GM19023 (cell line): ENCODE measurements around the gene USP36.
"Not testable (repeated sequence)": the region's sequence is repeated elsewhere in the genome, so short reads cannot be mapped to it uniquely, and the experiment has no call there.

ENCODE experiments used
- ATAC-seq: cut with Tn5 transposase; IDR thresholded peaks from one replicate; pipeline ENCODE4 v1.9.1; 2021; ENCODE audit warnings: mild to moderate bottlenecking, moderate library complexity; ENCODE audit not compliant: unreplicated experiment

The USP36 gene

DNA sequence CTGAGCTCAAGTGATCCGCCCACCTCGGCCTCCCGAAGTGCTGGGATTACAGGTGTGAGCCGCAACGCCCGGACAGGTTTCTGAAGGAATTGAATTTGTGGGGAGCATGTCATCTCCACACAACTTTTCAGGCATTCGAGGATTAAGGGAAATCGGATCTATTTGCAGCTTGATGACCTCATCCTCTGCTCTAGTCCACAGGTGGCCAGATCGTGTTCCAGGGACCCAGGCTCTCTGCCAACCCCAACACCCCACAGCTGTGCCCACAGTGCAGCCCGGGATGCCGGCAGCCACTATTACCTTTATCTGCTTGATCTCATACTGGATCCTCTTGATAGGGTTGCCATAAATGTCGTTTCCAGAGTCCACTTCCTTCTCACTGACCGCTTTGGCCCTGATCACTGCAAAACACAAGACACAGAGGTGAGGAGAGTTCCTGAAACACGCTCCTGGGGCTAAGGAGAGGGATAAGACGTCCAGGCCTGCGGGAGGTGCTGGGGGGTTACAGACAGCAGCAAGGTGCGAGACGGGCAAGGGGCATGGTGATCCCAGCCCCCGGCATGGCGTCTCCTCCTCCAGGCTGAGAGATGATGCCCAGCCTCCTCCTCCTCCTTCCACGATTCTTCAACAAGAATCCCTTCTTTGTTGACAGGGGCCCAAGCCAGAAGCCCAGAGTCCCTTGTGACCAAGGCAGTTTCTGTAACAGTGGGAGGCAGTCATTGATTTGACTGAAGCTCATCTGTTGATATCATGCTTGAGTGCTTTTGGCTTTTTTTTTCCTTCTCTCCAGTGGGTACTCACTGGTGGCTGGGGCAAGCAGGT lies 33.1 kb upstream of the USP36 start:
- ATAC-seq, result no peak

GRCh38 chr17:78872486-78872885 lies 31.9 kb upstream of the USP36 start:
- no peak for ATAC-seq

DNA sequence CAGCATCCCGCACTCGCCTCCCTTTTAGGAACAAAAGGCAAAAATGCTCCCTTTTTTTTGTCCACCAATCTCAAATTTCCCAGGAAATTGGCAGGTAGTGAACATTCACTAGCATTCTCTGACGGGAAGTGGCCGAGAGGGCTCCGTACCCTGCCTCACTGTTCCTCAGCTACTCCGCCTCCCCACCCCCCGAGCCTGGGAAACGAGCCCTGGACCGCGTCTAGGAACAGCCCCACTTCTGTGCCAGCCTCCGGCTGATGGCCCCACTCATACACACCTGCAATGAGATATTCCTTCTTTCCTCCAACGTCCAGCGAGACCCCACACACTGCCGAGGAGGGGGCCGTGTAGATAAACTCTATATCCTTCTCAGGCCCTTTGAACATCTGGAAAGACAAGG lies 30.0 kb upstream of the USP36 start:
- ATAC-seq, result no peak

DNA sequence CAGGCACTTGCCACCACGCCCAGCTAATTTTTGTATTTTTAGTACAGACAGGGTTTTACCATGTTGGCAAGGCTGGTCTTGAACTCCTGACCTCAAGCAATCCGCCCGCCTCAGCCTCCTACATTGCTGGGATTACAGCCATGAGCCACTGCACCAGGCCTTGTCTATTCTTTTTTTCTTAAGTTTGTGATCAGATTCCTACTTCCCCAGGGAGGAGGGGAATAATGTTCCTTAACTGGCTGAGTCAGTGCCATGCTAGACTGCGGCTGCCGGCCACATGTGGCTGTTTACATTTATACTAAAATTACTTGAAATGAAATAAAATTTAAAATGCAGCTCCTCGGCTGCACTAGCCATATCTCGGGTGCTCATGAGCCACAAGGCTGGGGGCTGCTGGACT lies 27.8 kb upstream of the USP36 start:
- ATAC-seq, result no peak

DNA sequence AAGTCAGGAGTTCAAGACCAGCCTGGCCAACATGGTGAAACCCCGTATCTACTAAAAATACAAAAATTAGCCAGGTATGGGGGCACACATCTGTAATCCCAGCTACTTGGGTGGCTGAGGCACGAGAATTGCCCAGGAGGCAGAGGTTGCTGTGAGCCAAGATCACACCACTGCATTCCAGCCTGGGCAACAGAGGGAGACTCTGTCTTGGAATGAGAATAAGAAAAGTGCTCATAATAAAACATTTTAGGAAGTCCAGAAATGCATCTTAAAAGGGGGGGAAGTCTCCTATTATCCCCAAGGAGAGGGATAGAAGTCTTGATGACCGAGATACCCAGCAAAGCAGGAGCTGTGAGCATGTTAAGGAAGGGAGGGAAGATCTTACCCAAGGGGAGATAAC lies 26.4 kb upstream of the USP36 start:
- ATAC-seq, result not testable (repeated sequence)

DNA sequence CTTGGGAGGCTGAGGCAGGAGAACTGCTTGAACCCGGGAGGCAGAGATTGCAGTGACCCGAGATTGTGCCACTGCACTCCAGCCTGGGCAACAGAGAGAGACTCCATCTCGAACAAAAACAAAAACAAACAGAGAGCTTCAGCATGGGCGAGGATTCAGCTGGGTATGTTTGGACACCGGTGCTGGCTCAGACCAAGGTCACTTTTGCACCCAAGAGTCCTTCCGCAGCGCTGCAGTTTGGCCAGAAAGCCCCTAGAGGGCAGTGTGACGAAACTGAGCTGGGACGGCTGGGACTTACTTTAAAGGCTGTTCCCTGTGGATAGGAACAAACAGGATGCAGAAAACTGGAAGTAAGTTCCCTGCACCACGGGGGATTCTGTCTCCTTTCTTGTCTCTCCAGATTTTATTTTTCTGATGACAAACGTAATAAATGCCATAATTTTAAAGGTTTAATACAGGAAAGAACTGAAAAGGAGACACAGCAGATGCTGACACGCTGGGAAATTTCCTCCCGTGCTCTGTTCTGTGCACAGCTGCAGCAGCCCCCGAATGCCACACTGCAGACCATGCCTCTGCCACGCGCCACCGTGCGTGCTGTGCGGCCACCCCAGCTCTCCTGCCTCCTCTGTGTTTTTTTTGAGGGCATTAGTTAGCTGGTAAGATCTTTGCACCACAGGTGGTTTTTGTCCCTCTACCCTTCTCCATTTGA lies 25.2 kb upstream of the USP36 start:
- no peak for ATAC-seq

GRCh38 chr17:78864117-78864516 lies 23.5 kb upstream of the USP36 start:
- ATAC-seq, result no peak

DNA sequence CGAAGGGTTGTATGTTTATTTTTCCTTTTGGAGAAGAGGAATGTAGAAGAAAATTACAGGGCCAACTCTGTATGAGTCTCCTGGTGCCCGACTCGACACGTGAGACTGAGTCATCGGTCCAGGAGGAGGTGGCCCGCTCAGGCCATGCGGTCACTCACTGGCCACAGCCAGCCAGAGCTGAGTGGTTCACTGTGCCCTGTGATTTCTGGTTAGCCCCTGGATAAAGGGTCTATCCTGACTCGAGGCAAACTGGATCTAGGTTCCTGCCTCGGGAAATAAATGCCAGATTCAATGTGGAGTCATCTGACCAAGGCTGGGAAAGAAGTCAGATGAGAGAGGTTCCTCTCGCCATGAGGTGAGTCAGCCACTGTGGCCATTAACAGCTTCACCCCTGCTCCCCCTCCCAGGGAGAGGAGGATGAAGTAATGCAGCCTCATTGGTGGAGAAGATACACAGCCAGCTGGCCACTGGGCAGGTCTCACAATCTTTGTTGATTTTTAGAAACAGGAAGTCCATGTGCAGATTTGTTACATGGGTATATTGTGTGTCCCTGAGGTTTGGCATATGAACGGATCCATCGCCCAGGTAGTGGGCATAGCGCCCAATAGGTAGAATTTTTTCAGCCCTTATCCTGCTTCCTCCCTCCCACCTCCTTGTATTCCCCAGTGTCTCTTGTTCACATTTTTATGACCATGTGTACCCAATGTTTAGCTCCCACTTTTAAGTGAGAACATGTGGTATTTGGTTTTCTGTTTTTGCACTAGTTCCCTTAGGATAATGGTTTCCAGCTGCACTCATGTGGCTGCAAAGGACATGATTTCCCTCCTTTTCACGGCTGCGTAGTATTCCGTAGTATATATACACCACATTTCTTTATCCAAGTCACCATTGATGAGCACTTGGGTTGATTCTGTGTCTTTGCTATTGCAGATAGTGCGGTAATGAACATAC lies 21.7 kb upstream of the USP36 start:
- ATAC-seq, result no peak

- no peak for ATAC-seq
Measured at GRCh38 chr17:78861229-78861628, 20.6 kb upstream of the USP36 start.

DNA sequence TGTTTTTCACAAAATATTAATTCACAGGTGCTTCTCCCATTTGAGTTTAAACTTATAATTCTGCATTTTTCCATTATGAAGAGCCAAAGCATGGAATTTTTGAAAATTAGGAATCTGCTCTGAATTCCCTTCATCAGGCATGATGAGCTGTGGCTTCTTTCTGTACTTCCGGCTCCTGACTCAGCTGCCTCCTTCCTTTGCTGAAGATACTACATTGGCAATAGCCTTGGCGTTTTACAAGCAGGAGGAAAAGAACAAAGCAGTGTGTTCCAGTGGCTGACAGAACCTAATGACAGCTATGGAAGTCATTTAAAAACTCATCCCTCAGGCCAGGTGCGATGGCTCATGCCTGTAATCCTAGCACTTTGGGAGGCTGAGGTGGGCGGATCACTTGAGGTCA lies 18.4 kb upstream of the USP36 start:
- no peak for ATAC-seq

DNA sequence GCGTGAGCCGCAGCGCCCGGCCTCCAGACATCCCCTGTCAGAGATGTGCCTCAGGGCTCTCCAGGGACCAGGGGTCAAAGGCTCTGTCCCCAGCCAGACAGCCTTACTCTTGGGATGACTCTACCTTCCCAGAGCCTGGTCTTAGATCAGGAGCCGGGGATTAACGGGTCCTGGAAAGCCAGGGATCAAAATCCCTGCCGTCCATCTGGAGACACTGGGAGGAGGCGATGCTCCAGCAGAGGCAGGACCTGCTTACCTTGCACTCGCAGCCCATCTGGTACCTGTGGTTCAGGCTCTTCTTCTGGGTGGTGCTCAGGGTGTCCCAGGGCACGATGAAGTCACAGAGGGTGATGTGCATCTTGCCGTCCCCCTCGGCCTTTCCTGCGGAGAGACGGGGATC lies 16.7 kb upstream of the USP36 start:
- no peak for ATAC-seq

- no peak for ATAC-seq
Measured at GRCh38 chr17:78855561-78856165, 15.0 kb upstream of the USP36 start.

DNA sequence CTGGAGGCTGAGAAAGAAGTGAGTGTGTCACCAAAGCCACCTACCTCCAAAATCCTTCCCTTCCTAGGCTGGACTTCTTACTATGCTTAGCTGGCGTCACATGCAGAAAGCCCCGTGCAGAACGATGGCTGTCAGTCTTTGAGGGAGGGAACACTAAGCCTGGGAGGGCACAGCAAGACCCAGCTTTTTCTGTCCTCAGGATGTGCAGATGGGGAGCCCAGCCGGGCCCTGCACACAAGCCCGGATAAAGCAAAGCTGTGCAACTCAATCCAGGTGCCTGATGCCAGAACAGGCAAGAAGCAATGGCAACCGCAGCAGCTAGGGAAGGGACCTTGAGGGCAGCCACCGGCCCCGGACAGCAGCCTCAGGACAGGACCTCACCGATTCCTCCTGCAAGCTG lies 13.9 kb upstream of the USP36 start:
- ATAC-seq, result no peak

DNA sequence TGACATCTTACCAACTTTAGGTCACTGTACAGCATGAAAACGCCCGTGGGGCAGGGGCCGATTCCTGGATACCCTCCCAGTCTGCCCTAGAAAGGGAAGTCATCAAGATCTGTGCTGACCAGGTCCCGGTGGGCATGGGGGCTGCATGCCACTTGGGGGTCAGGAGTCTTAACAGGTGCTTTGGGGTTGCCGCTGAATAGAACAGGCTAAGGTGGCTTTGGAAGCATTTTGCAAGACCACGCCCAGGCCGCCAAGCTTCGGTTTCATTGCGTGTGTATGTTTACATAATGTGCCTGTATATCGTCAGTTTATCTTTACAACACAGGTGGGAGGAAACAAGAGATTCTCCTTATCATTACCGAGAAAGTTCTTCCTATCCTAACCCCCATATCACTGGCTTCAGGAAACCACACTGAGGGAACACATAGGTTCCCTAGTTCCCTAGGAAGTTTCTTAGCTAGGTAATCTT lies 13.3 kb upstream of the USP36 start:
- ATAC-seq, result no peak

DNA sequence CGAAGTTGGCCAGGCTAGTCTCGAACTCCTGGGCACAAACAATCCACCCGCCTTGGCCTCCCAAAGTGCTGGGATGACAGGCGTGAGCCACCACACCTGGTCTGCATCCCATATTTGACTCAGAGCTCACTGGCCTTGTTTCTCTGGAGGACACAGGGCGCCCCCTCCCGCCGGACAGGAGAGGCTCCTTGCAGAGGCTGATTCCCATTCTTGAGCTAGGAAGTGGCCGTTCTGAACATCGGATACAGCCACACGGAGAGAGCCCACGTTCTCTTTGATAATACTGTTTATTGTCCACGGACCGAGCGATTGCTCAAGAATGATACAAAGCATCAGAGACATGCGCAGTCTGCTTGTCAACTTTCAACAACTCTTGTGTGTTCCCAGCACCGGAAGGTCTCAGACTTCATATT lies 12.1 kb upstream of the USP36 start:
- no peak for ATAC-seq

DNA sequence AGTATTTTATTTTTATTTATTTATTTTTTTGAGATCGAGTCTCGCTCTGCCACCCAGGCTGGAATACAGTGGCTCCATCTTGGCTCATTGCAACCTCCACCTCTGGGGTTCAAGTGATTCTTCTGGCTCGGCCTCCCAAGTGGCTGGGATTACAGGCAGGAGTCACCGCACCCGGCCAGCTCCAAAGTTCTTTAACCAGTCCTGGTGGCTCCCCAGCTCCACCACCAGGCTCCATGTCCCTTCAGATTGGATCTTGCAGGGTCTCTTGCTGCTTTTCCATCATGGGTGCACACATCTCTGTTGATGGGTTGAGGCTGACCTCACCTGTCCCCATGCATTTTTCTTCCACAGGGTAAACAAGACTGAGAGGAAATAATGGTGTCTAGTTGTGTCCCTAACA lies 8.4 kb upstream of the USP36 start:
- no peak for ATAC-seq

DNA sequence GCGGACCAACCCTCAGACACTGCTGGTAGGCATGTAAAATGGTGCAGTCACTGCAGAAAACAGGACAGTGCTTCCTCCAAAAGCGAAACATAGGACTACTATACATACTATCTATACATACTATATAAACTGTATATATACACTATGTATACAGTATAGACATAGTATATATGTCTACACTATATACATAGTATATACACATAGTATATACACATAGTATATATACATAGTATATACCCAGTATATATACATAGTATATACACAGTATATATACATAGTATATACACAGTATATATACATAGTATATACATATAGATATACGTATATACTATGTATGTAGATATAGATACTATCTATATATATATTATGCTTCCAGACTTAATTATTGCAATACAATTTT lies 6.4 kb upstream of the USP36 start:
- ATAC-seq, result no peak

DNA sequence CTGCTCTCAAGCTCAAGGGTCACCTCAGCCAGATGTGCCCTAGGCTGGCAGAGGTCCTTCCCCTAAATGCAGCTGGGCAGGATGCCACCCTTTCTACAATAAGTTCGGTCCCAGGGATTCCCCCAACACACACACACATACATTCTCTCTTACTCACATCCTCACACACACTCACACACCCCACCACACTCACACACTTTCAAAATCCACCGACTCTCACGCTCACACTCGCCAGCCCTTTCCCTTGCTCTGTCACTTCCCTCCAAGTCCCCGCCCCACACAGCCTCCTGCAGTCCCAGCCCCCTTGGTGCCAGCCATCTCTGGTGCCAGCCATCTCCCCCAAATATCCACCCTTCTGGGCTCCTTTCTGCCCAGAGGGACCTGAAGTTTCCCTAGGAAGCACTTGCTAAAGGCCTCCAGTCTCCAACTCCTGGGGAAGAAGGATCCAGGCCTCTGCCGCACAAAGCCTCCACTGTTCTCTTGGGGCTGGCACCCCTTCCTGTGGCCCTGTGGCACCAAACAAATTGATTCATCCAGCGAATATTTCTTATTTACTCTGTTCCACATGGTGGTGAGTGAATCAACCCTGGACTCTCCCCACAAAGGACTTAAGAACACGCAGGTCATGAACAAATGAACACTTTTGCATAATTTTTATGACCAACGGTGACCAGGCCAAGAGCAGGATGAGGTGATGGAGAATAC lies 3.8 kb upstream of the USP36 start:
- ATAC-seq, result no peak

- no peak for ATAC-seq
Measured at GRCh38 chr17:78842881-78843565, 2.4 kb upstream of the USP36 start.

- no peak for ATAC-seq
Measured at GRCh38 chr17:78840530-78840779, 159 bp downstream of the USP36 start.
